ENCODE measurements around the gene ITIH5. TPM values are rescaled to one million over a fixed set of nuclear protein-coding genes. Genes with fewer than 3 reads are reported as not detected.
"Not testable (repeated sequence)": the region's sequence is repeated elsewhere in the genome, so short reads cannot be mapped to it uniquely, and the experiment has no call there.

The ITIH5 gene
- total and polyA plus RNA-seq, 8 donors, result 4.0 to 28.6 (median 14.6) TPM

DNA sequence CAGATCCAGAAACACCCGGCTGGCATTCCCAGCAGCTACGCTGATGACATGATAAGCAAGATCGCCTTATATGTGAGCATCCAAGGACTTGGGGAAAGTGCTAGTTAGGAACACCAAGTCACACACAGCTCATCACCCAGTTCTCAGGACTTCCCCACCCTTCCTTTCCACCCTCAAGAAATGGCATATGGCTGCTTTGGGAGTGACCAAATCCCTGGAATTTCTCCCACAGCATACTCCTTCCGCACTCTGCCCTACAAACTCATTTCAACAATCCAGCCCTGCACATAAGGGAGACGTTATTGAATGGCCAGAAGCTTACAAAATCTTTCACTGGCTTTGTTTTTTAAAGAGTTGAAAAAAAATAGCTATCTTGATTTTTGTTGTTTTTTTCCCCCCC is 4.2 kb downstream of the ITIH5 start:
- Histone ChIP-seq H3K36me3 (no peaks in the 10 kb centered on the region), H3K27me3 (peaks cover 0 to 60% (median 32%) of the 10 kb centered on the region in 3 donors), H3K4me3 (no peak overlapping the region), H3K4me1 (peaks cover 0 to 41% (median 17%) of the 10 kb centered on the region in 4 donors), H3K27ac (no peak overlapping the region), H3K9me3 (no peaks in the 10 kb centered on the region)
- no peak for TF ChIP-seq POLR2AphosphoS5 (IDR thresholded peaks at IDR 0.05)
- TF ChIP-seq EP300 (IDR thresholded peaks at IDR 0.05), result no peak
- TF ChIP-seq CTCF (IDR thresholded peaks at IDR 0.05), result no peak
- TF ChIP-seq POLR2A (IDR thresholded peaks at IDR 0.05), result no peak
- DNase-seq, result no peak
- WGBS, 5 donors, result 65 to 87% (median 80%) methylated on average over 5 of the region's 5 CpGs
- intact Hi-C loops (cut with DNase I; ENCODE audit: low total_unique reads), result no loop called here

GRCh38 chr10:7659560-7659959 is 7.2 kb downstream of the ITIH5 start:
- no peak for DNase-seq
- H3K27ac ChIP-seq, result peak overlapping the region in 2 of 5 donors; percentile 37 to 45
- WGBS, 5 donors, result 63 to 81% (median 74%) methylated on average over 4 of the region's 4 CpGs
- peaks cover 0 to 2% (median 0%) of the 10 kb centered on the region in 4 donors for H3K36me3 ChIP-seq
- no peaks in the 10 kb centered on the region for H3K9me3 ChIP-seq
- no peak overlapping the region for H3K4me3 ChIP-seq
- intact Hi-C loops (cut with DNase I; ENCODE audit: low total_unique reads), result no loop called here
- peaks cover 0 to 31% (median 9%) of the 10 kb centered on the region in 3 donors for H3K27me3 ChIP-seq
- H3K4me1 ChIP-seq, result peaks cover 0 to 18% (median 0%) of the 10 kb centered on the region in 4 donors
- TF ChIP-seq EP300 (IDR thresholded peaks at IDR 0.05), result no peak
- TF ChIP-seq POLR2AphosphoS5 (IDR thresholded peaks at IDR 0.05), result peak in 1 of 3 donors; percentile 7
- no peak for TF ChIP-seq CTCF (IDR thresholded peaks at IDR 0.05)
- no peak for TF ChIP-seq POLR2A (IDR thresholded peaks at IDR 0.05)

DNA sequence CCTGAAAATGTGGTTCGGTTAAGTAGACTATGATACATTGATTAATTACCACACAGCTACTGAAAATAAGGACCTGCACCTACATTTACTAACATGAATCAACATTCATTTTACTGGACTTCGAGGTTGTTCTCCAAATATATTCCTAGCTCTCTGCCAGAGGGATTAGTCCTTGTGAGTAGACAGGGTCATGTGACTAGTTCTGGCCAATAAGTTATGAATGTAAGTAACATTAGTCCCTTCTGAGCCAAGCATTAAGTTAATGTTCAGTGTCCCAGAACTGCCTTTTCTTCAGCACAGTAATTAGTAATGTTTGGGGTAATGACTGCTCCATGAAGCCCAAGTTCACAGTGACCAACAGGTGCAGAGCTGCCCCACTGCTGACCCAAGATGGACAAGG is 9.2 kb downstream of the ITIH5 start:
- H3K27ac ChIP-seq, result peak overlapping the region in 1 of 5 donors; percentile 22
- no peaks in the 10 kb centered on the region for H3K9me3 ChIP-seq
- intact Hi-C loops (cut with DNase I; ENCODE audit: low total_unique reads), result no loop called here
- DNase-seq, result no peak
- H3K36me3 ChIP-seq, result peaks cover 0 to 11% (median 0%) of the 10 kb centered on the region in 4 donors
- TF ChIP-seq POLR2AphosphoS5 (IDR thresholded peaks at IDR 0.05) (no peak), CTCF (IDR thresholded peaks at IDR 0.05) (no peak), EP300 (IDR thresholded peaks at IDR 0.05) (no peak), POLR2A (IDR thresholded peaks at IDR 0.05) (no peak)
- H3K27me3 ChIP-seq, result peaks cover 0 to 23% (median 4%) of the 10 kb centered on the region in 3 donors
- 45 to 71% (median 56%) methylated on average over 2 of the region's 2 CpGs for WGBS, 5 donors
- H3K4me1 ChIP-seq, result peaks cover 0 to 13% (median 0%) of the 10 kb centered on the region in 4 donors
- no peak overlapping the region for H3K4me3 ChIP-seq

- Histone ChIP-seq H3K27ac (peak overlapping the region in 1 of 5 donors; percentile 20), H3K4me1 (peaks cover 0 to 13% (median 0%) of the 10 kb centered on the region in 4 donors), H3K36me3 (peaks cover 0 to 11% (median 0%) of the 10 kb centered on the region in 4 donors), H3K27me3 (peaks cover 0 to 21% (median 4%) of the 10 kb centered on the region in 3 donors)
- DNase-seq; intact Hi-C loops (cut with DNase I; ENCODE audit: low total_unique reads); H3K4me3 ChIP-seq; H3K9me3 ChIP-seq: not testable (repeated sequence)
- 77 to 93% (median 84%) methylated on average over 11 of the region's 11 CpGs for WGBS, 5 donors
These were observed 9.7 kb downstream of the ITIH5 start for GRCh38 chr10:7657079-7657478.

DNA sequence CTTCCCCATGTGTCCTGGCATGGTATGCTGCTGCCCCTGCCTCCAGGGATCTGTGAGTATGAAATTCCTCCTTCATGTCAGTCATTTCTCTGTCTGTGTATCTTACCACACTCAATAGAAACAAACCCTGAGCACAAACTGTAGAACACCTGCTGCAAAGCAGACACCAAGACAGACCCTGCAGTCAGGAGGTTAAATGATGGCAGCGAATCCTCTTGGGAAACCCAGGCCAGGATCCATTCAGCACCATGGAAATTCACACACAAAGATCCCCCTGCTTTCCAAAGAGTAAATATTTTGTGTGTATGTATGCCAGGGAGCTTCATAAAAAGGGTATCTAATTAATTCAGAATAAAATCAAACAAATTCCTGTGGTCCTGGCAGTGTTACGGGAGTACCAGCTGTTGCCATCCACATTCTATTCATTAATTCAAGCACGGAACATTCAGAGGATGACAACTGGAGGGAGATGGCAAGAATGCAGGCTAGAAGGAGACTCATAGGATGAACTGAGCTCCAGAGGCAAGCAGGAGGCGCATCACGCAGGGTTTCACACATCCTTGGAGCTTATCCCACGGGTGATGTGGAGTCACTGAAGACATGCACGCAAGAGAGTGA is 14.8 kb downstream of the ITIH5 start:
- intact Hi-C loops (cut with DNase I; ENCODE audit: low total_unique reads), result no loop called here

More for the DNA sequence above, 14.8 kb downstream of the ITIH5 start:
- Histone ChIP-seq H3K9me3 (peaks cover 0 to 4% (median 0%) of the 10 kb centered on the region in 4 donors), H3K4me1 (no peaks in the 10 kb centered on the region), H3K27ac (no peak overlapping the region), H3K4me3 (no peak overlapping the region), H3K36me3 (peaks cover 0 to 11% (median 0%) of the 10 kb centered on the region in 4 donors), H3K27me3 (peaks cover 0 to 5% (median 0%) of the 10 kb centered on the region in 3 donors)
- WGBS, 5 donors, result 78 to 92% (median 86%) methylated on average over 7 of the region's 7 CpGs
- no peak for DNase-seq
- no peak for TF ChIP-seq CTCF (IDR thresholded peaks at IDR 0.05)
